HEK293 (cell line): ENCODE data around the gene BFSP2.

ENCODE experiments used
- CTCF ChIA-PET: fragments of 350-600 bp; formaldehyde crosslinking; extraction: SDS; loops from one replicate; lab custom pipeline; 2021; ENCODE audit warnings: antibody characterized with exemption; lab: Yijun Ruan, JAX
- POLR2A ChIA-PET: fragments of 300-600 bp; formaldehyde crosslinking; extraction: SDS; loops from one replicate; lab custom pipeline; 2020; ENCODE audit warnings: antibody characterized with exemption, inconsistent platforms; lab: Yijun Ruan, JAX
- H3K27ac ChIP-seq: fragments of 200-500 bp; sonication (Bioruptor generic); 2 replicates; pipeline ENCODE4 v1.5.1; 2014; ENCODE audit warnings: low read depth, low read length, control low read depth, inconsistent platforms; ENCODE audit errors: extremely low read depth
- H3K36me3 ChIP-seq, 2 experiments: fragments of 200-500 bp in 1 of 2; sonication (Bioruptor generic) in 1 of 2; 1 replicate in 1 of 2; 2 replicates in 1 of 2; pipeline ENCODE4 v1.5.1; 2014 to 2017; ENCODE audit warnings: inconsistent platforms in 2 of 2, low read length in 2 of 2; ENCODE audit not compliant: control insufficient read depth in 2 of 2, insufficient read depth in 1 of 2
- H3K4me1 ChIP-seq: fragments of 200-500 bp; sonication (Bioruptor generic); 2 replicates; pipeline ENCODE4 v1.5.1; 2014; ENCODE audit warnings: mild to moderate bottlenecking, low read length, inconsistent platforms; ENCODE audit not compliant: control insufficient read depth, insufficient read depth
- H3K4me3 ChIP-seq: 2 replicates; pipeline ENCODE4 v1.5.1; 2011; ENCODE audit warnings: low read depth, mild to moderate bottlenecking, control low read depth, low read length, moderate library complexity
- H3K9me3 ChIP-seq: fragments of 200-500 bp; sonication (Bioruptor generic); 2 replicates; pipeline ENCODE4 v1.5.1; 2014; ENCODE audit warnings: low read depth, low read length, inconsistent platforms; ENCODE audit not compliant: control insufficient read depth, insufficient read depth
- ATF2 ChIP-seq: fragments of 450-650 bp; formaldehyde crosslinking; IDR thresholded peaks from 2 replicates; pipeline ENCODE4 v1.5.1; 2016; ENCODE audit warnings: missing biosample characterization, missing genetic modification characterization, low read depth
- EGR2 ChIP-seq: fragments of 450-650 bp; formaldehyde crosslinking; IDR thresholded peaks from 2 replicates; pipeline ENCODE4 v1.5.1; 2016; ENCODE audit warnings: low read depth, missing biosample characterization, missing genetic modification characterization
- FEZF1 ChIP-seq: fragments of 450-650 bp; formaldehyde crosslinking; IDR thresholded peaks from 2 replicates; pipeline ENCODE4 v1.5.1; 2016; ENCODE audit warnings: missing biosample characterization, missing genetic modification characterization
- MZF1 ChIP-seq: fragments of 450-650 bp; formaldehyde crosslinking; IDR thresholded peaks from 2 replicates; pipeline ENCODE4 v1.5.1; 2017; ENCODE audit warnings: missing biosample characterization, missing genetic modification characterization, borderline replicate concordance
- TSHZ1 ChIP-seq: fragments of 450-650 bp; formaldehyde crosslinking; IDR thresholded peaks from 2 replicates; pipeline ENCODE4 v1.5.1; 2016; ENCODE audit warnings: missing biosample characterization, missing genetic modification characterization, borderline replicate concordance
- ZBTB10 ChIP-seq: fragments of 450-650 bp; formaldehyde crosslinking; IDR thresholded peaks from 2 replicates; pipeline ENCODE4 v1.5.1; 2016; ENCODE audit warnings: missing biosample characterization, missing genetic modification characterization
- ZFP3 ChIP-seq: fragments of 450-650 bp; formaldehyde crosslinking; IDR thresholded peaks from 2 replicates; pipeline ENCODE4 v1.5.1; 2016; ENCODE audit warnings: low read depth, missing biosample characterization, missing genetic modification characterization
- ZNF155 ChIP-seq: fragments of 450-650 bp; formaldehyde crosslinking; IDR thresholded peaks from 2 replicates; pipeline ENCODE4 v1.5.1; 2016; ENCODE audit warnings: missing biosample characterization, missing genetic modification characterization
- ZNF175 ChIP-seq: fragments of 450-650 bp; formaldehyde crosslinking; IDR thresholded peaks from 2 replicates; pipeline ENCODE4 v1.5.1; 2016; ENCODE audit warnings: missing biosample characterization, missing genetic modification characterization
- ZNF19 ChIP-seq: fragments of 450-650 bp; formaldehyde crosslinking; IDR thresholded peaks from 2 replicates; pipeline ENCODE4; 2016; ENCODE audit warnings: missing biosample characterization, missing genetic modification characterization, low read depth
- ZNF354C ChIP-seq: fragments of 450-650 bp; formaldehyde crosslinking; IDR thresholded peaks from 2 replicates; pipeline ENCODE4 v1.5.1; 2016; ENCODE audit warnings: missing biosample characterization, missing genetic modification characterization, low read depth, borderline replicate concordance
- ZNF37A ChIP-seq: fragments of 450-650 bp; IDR thresholded peaks from 2 replicates; pipeline ENCODE4 v1.5.1; 2018; ENCODE audit warnings: missing biosample characterization, missing genetic modification characterization
- ZNF416 ChIP-seq: fragments of 450-650 bp; formaldehyde crosslinking; IDR thresholded peaks from 2 replicates; pipeline ENCODE4 v1.5.1; 2016; ENCODE audit warnings: missing biosample characterization, missing genetic modification characterization
- ZNF423 ChIP-seq: fragments of 450-650 bp; formaldehyde crosslinking; IDR thresholded peaks from 2 replicates; pipeline ENCODE4 v1.5.1; 2016; ENCODE audit warnings: missing biosample characterization, missing genetic modification characterization
- ZNF449 ChIP-seq: fragments of 450-650 bp; formaldehyde crosslinking; IDR thresholded peaks from 2 replicates; pipeline ENCODE4 v1.5.1; 2017; ENCODE audit warnings: missing biosample characterization, mild to moderate bottlenecking, missing genetic modification characterization, moderate library complexity
- ZNF560 ChIP-seq: fragments of 450-650 bp; formaldehyde crosslinking; IDR thresholded peaks from 2 replicates; pipeline ENCODE4 v1.5.1; 2017; ENCODE audit warnings: missing biosample characterization, missing genetic modification characterization, borderline replicate concordance
- ZNF596 ChIP-seq: fragments of 450-650 bp; IDR thresholded peaks from 2 replicates; pipeline ENCODE4 v1.5.0; 2018; ENCODE audit warnings: missing biosample characterization, mild to moderate bottlenecking, missing genetic modification characterization, moderate library complexity
- ZNF626 ChIP-seq: fragments of 450-650 bp; sonication (Bioruptor Pico); formaldehyde crosslinking; IDR thresholded peaks from 2 replicates; pipeline ENCODE4 v1.5.1; 2018; ENCODE audit warnings: missing biosample characterization, missing genetic modification characterization, inconsistent platforms
- ZNF645 ChIP-seq: fragments of 450-650 bp; formaldehyde crosslinking; IDR thresholded peaks from 2 replicates; pipeline ENCODE4; 2016; ENCODE audit warnings: missing biosample characterization, missing genetic modification characterization
- ZNF658 ChIP-seq: fragments of 450-650 bp; formaldehyde crosslinking; IDR thresholded peaks from 2 replicates; pipeline ENCODE4; 2016; ENCODE audit warnings: missing biosample characterization, missing genetic modification characterization
- ZNF692 ChIP-seq: fragments of 450-650 bp; formaldehyde crosslinking; IDR thresholded peaks from 2 replicates; pipeline ENCODE4 v1.5.1; 2016; ENCODE audit warnings: missing biosample characterization, missing genetic modification characterization
- ZNF768 ChIP-seq: fragments of 450-650 bp; formaldehyde crosslinking; IDR thresholded peaks from 2 replicates; pipeline ENCODE4 v1.5.1; 2018; ENCODE audit warnings: missing biosample characterization, mild to moderate bottlenecking, missing genetic modification characterization
- ZXDB ChIP-seq: fragments of 450-650 bp; formaldehyde crosslinking; IDR thresholded peaks from 2 replicates; pipeline ENCODE4 v1.5.1; 2016; ENCODE audit warnings: missing biosample characterization, missing genetic modification characterization

Gene BFSP2

GRCh38 chr3:133492159-133492741 is 92.4 kb downstream of the BFSP2 start:
- H3K4me1 ChIP-seq = 0 out of 2 replicates have a peak, but pooled peaks cover 4% of the 10 kb centered on the region
- no peak overlapping the region for H3K27ac ChIP-seq
- no peak overlapping the region for H3K4me3 ChIP-seq
- ChIA-PET POLR2A (no interaction called here), CTCF (no interaction called here)
- H3K36me3 ChIP-seq = no peaks in the 10 kb centered on the region
- H3K9me3 ChIP-seq = no peaks in the 10 kb centered on the region
- TF ChIP-seq ZNF416 (tag by site-specific recombination) (no peak), ZFP3 (tag by site-specific recombination) (no peak), MZF1 (tag by site-specific recombination) (no peak), ZNF155 (no peak), ZNF658 (tag by site-specific recombination) (no peak), ZNF354C (tag by site-specific recombination) (no peak), ZNF692 (tag by site-specific recombination) (no peak), TSHZ1 (tag by site-specific recombination) (no peak), ZNF449 (tag by site-specific recombination) (no peak), ZNF37A (tag by site-specific recombination) (no peak), ZNF560 (tag by site-specific recombination) (no peak), ATF2 (tag by site-specific recombination) (no peak), ZNF645 (no peak), ZNF768 (tag by site-specific recombination) (no peak), ZNF626 (no peak), ZXDB (tag by site-specific recombination) (no peak)
- TF ChIP-seq, all 188 proteins: peak for 0

GRCh38 chr3:133494469-133494868 is 94.6 kb downstream of the BFSP2 start:
- Histone ChIP-seq H3K27ac (no peak overlapping the region), H3K4me3 (no peak overlapping the region), H3K36me3 (no peaks in the 10 kb centered on the region), H3K9me3 (no peaks in the 10 kb centered on the region), H3K4me1 (no peaks in the 10 kb centered on the region)
- POLR2A ChIA-PET = no interaction called here
- TF ChIP-seq ZNF19 (tag by site-specific recombination) (no peak), ZNF423 (tag by site-specific recombination) (no peak), ZNF175 (tag by site-specific recombination) (no peak), ZNF596 (tag by site-specific recombination) (no peak), FEZF1 (tag by site-specific recombination) (no peak), EGR2 (no peak), ZBTB10 (tag by site-specific recombination) (no peak)
- CTCF ChIA-PET = no interaction called here
